ENCODE data around the gene PSTPIP2. TPM values are rescaled to one million over a fixed set of nuclear protein-coding genes. Genes with fewer than 3 reads are reported as not detected.

The PSTPIP2 gene
- total and polyA plus RNA-seq, 2 of the 13 experiments (the other 11 are each of a cell fraction or from before 2014, with no cell fraction given), result 0.25 to 0.27 TPM

- Histone ChIP-seq H2AFZ (ENCODE audit: low read length) (no peak overlapping the region), H3K4me3 (replicated peaks in 1 of 3; ENCODE audit: insufficient read depth in 1 of 3, low read depth in 2 of 3, low read length in 3 of 3) (no peak overlapping the region), H3K36me3 (replicated peaks in 1 of 2; ENCODE audit: control insufficient read depth in 1 of 2, insufficient read depth in 2 of 2, low read length in 2 of 2) (no peaks in the 10 kb centered on the region), H3K9ac (ENCODE audit: insufficient read depth, low read depth, low read length) (no peak overlapping the region), H4K20me1 (ENCODE audit: insufficient read depth, low read length) (no peaks in the 10 kb centered on the region), H3K9me3 (ENCODE audit: low read length) (no peaks in the 10 kb centered on the region), H3K27me3 (ENCODE audit: control insufficient read depth in 1 of 2, insufficient read depth in 2 of 2, low read length in 2 of 2) (no peaks in the 10 kb centered on the region), H3K4me1 (ENCODE audit: insufficient read depth, low read length) (no peaks in the 10 kb centered on the region), H3K4me2 (ENCODE audit: low read depth, low read length) (no peak overlapping the region), H3K27ac (ENCODE audit: extremely low read length, insufficient read depth, low read length) (no peak overlapping the region), H3K79me2 (ENCODE audit: insufficient read depth, low read length) (no peaks in the 10 kb centered on the region)
- TF ChIP-seq ZNF747 (CRISPR knock-in tag; IDR thresholded peaks at IDR 0.05; ENCODE audit: borderline replicate concordance), result no peak
- TF ChIP-seq ZBTB49 (CRISPR knock-in tag; IDR thresholded peaks at IDR 0.05; ENCODE audit: borderline replicate concordance), result no peak
- no peak for TF ChIP-seq ZBTB21 (CRISPR knock-in tag; IDR thresholded peaks at IDR 0.05)
- no peak for TF ChIP-seq NFE2L1 (CRISPR knock-in tag; IDR thresholded peaks at IDR 0.05; ENCODE audit: borderline replicate concordance)
- TF ChIP-seq KLF15 (CRISPR knock-in tag; IDR thresholded peaks at IDR 0.05; ENCODE audit: borderline replicate concordance), result no peak
- in situ Hi-C loops (cut with HindIII; ENCODE audit: extremely low pct_ligation_motif_present, low pct_unique_long_range_greater_than_20kb), result no loop called here
- no peak for FAIRE-seq
- no peak for DNase-seq (ENCODE audit: low spot score)
- POLR2A ChIA-PET, result no interaction called here
- no peak for ATAC-seq
- BruUV-seq (replicated peaks), result no TSS peak
- CTCF ChIA-PET (ENCODE audit: low intra/inter-chr PET ratio, low total read pairs), result no interaction called here
- WGBS (ENCODE audit: low lambda C conversion rate), result 50% methylated on average over 3 of the region's 3 CpGs
- intact Hi-C loops (cut with micrococcal nuclease; ENCODE audit: unreplicated experiment), result no loop called here
Observed at GRCh38 chr18:45995461-45995860, 76.6 kb downstream of the PSTPIP2 start.

- no TSS peak for BruUV-seq (replicated peaks)
- no peak for TF ChIP-seq CTCF (CRISPR knock-in tag; IDR thresholded peaks at IDR 0.05)
- TF ChIP-seq ZNF383 (CRISPR knock-in tag; IDR thresholded peaks at IDR 0.05; ENCODE audit: borderline replicate concordance), result no peak
- no peak for TF ChIP-seq TCF12 (IDR thresholded peaks at IDR 0.05)
- TF ChIP-seq TCF12 (CRISPR knock-in tag; IDR thresholded peaks at IDR 0.05), result no peak
- no peak for TF ChIP-seq ZNF317 (CRISPR knock-in tag; IDR thresholded peaks at IDR 0.05)
- TF ChIP-seq ZNF670 (CRISPR knock-in tag; IDR thresholded peaks at IDR 0.05; ENCODE audit: borderline replicate concordance), result no peak
- no peak for TF ChIP-seq ADNP (CRISPR knock-in tag; IDR thresholded peaks at IDR 0.05)
- no peak for TF ChIP-seq KLF6 (CRISPR knock-in tag; IDR thresholded peaks at IDR 0.05)
Observed at GRCh38 chr18:45993438-45993837, 78.6 kb downstream of the PSTPIP2 start.

More at GRCh38 chr18:45993438-45993837, 78.6 kb downstream of the PSTPIP2 start:
- H3K79me2 ChIP-seq (ENCODE audit: insufficient read depth, low read length), result no peaks in the 10 kb centered on the region
- H3K27me3 ChIP-seq (ENCODE audit: control insufficient read depth in 1 of 2, insufficient read depth in 2 of 2, low read length in 2 of 2), result no peaks in the 10 kb centered on the region
- FAIRE-seq, result no peak
- H4K20me1 ChIP-seq (ENCODE audit: insufficient read depth, low read length), result no peaks in the 10 kb centered on the region
- H3K4me2 ChIP-seq (ENCODE audit: low read depth, low read length), result no peak overlapping the region
- ChIA-PET CTCF (ENCODE audit: low intra/inter-chr PET ratio, low total read pairs) (no interaction called here), POLR2A (no interaction called here)
- intact Hi-C loops (cut with micrococcal nuclease; ENCODE audit: unreplicated experiment), result no loop called here
- H3K36me3 ChIP-seq (replicated peaks in 1 of 2; ENCODE audit: control insufficient read depth in 1 of 2, insufficient read depth in 2 of 2, low read length in 2 of 2), result no peaks in the 10 kb centered on the region
- H3K4me3 ChIP-seq (replicated peaks in 1 of 3; ENCODE audit: insufficient read depth in 1 of 3, low read depth in 2 of 3, low read length in 3 of 3), result no peak overlapping the region
- no peaks in the 10 kb centered on the region for H3K9me3 ChIP-seq (ENCODE audit: low read length)
- H3K27ac ChIP-seq (ENCODE audit: extremely low read length, insufficient read depth, low read length), result no peak overlapping the region
- H3K4me1 ChIP-seq (ENCODE audit: insufficient read depth, low read length), result no peaks in the 10 kb centered on the region
- 55% methylated on average over 4 of the region's 4 CpGs for WGBS (ENCODE audit: low lambda C conversion rate)
- in situ Hi-C loops (cut with HindIII; ENCODE audit: extremely low pct_ligation_motif_present, low pct_unique_long_range_greater_than_20kb), result no loop called here
- no peak for ATAC-seq
- no peak overlapping the region for H2AFZ ChIP-seq (ENCODE audit: low read length)
- no peak for DNase-seq (ENCODE audit: low spot score)
- no peak overlapping the region for H3K9ac ChIP-seq (ENCODE audit: insufficient read depth, low read depth, low read length)

Measured in HepG2 (cell line).